SH-SY5Y (cell line): ENCODE data around the gene PCDHGC3.

Source experiments
- GATA2 ChIP-seq: IDR thresholded peaks from 2 replicates; pipeline ENCODE4 v1.6.1; 2011; ENCODE audit warnings: mild to moderate bottlenecking, low read depth, low read length
- GATA3 ChIP-seq: IDR thresholded peaks from 2 replicates; pipeline ENCODE4 v1.6.1; 2011; ENCODE audit warnings: low read depth, mild to moderate bottlenecking, low read length, moderate library complexity

GRCh38 chr5:141518618-141519015 lies 42.9 kb downstream of the PCDHGC3 start:
- TF ChIP-seq GATA2, result no peak; the same call in 1 of the 2 replicates
- no peak for TF ChIP-seq GATA3
